Progenitor cell of endocrine pancreas (in vitro differentiated cells): ENCODE data around the gene TRAF2. TPM values are rescaled to one million over a fixed set of nuclear protein-coding genes. Genes with fewer than 3 reads are reported as not detected.

ENCODE experiments used
- DNase-seq: peaks from one replicate; pipeline ENCODE4 v3.0.0; 2021; ENCODE audit warnings: low spot score; ENCODE audit not compliant: unreplicated experiment
- H3K27ac Mint-ChIP-seq: 2 replicates; pipeline ENCODE4 v1.8.0; 2021; ENCODE audit warnings: mild to moderate bottlenecking, moderate library complexity, mixed read lengths
- H3K27me3 Mint-ChIP-seq: 2 replicates; pipeline ENCODE4 v1.8.0; 2021; ENCODE audit warnings: mixed read lengths
- H3K36me3 Mint-ChIP-seq: 2 replicates; pipeline ENCODE4 v1.8.0; 2022; ENCODE audit warnings: mixed read lengths; ENCODE audit not compliant: insufficient read depth
- H3K4me1 Mint-ChIP-seq: 2 replicates; pipeline ENCODE4 v1.8.0; 2021; ENCODE audit warnings: low read depth, mixed read lengths
- H3K4me3 Mint-ChIP-seq: 2 replicates; pipeline ENCODE4 v1.8.0; 2021; ENCODE audit warnings: low read depth, mild to moderate bottlenecking, moderate library complexity, mixed read lengths
- H3K9me3 Mint-ChIP-seq: 2 replicates; pipeline ENCODE4 v1.8.0; 2021; ENCODE audit warnings: low read depth, mixed read lengths
- CTCF ChIP-seq: fragments of 200-600 bp; sonication (generic); IDR thresholded peaks from one replicate; pipeline ENCODE4 v1.5.0; 2021; ENCODE audit warnings: antibody characterized with exemption, mild to moderate bottlenecking; ENCODE audit not compliant: unreplicated experiment
- total RNA-seq: library from RNA; stranded (reverse); gene quantifications from 2 replicates; pipeline ENCODE4 v1.2.1, GENCODE V29; 2021

Gene TRAF2
- total RNA-seq, 1 donor from 2014 or later = 23.4 TPM

GRCh38 chr9:136958473-136958872 is 72.2 kb downstream of the TRAF2 start:
- Mint-ChIP-seq H3K9me3 (peaks cover 7% of the 10 kb centered on the region), H3K27me3 (no peaks in the 10 kb centered on the region), H3K4me3 (no peak overlapping the region), H3K4me1 (no peaks in the 10 kb centered on the region), H3K36me3 (no peaks in the 10 kb centered on the region), H3K27ac (no peak overlapping the region)
- DNase-seq = no peak
- no peak for TF ChIP-seq CTCF

DNA sequence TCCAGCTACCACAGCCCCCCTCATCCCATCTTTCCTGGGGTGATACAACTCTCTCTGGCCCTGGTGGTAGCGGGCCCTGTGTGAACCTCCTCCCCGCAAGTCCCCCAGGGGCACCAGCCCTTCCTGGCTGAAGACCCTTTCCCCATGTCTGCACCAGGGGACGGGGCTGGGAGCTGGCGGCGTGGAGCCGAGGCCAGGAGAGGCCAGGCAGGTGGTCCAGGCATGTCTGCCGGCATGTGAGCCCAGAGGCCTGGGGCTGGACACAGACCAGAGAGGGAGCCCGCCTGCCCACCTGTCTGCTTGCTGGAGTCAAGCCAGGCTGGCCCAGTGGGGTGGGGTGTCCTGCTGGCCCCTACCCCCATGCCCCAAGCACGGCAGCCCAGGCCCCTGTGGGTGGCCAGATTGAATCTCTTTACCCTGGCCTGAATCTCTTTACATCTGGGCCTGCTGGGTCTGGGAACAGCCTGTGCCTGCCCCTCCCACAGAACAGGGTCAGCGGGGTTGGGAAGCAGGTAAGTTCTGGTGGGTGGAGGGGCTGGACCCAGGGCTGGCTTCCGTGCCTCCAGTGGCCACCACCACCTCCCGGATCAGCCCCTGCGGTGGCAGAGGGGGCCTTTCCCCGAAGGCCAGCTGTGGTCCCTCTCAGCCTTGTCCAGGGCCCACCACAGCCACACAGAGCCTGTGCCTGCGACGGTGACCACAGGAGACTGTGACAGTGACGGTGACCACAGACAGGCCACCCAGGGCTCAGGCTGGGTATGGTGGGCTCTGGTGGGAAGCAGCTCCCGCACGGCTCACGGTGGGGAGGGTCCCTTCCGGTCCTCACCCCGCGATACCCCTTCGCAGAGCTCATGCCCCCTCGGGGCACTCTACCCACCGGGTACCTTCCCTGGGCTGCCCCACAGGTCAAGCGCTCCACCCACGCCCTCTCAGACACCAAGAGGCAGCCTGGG is 72.9 kb downstream of the TRAF2 start:
- DNase-seq = no peak
- Mint-ChIP-seq H3K27me3 (no peaks in the 10 kb centered on the region), H3K36me3 (no peaks in the 10 kb centered on the region), H3K4me3 (no peak overlapping the region), H3K27ac (no peak overlapping the region), H3K4me1 (no peaks in the 10 kb centered on the region), H3K9me3 (peaks cover 7% of the 10 kb centered on the region)
- no peak for TF ChIP-seq CTCF

DNA sequence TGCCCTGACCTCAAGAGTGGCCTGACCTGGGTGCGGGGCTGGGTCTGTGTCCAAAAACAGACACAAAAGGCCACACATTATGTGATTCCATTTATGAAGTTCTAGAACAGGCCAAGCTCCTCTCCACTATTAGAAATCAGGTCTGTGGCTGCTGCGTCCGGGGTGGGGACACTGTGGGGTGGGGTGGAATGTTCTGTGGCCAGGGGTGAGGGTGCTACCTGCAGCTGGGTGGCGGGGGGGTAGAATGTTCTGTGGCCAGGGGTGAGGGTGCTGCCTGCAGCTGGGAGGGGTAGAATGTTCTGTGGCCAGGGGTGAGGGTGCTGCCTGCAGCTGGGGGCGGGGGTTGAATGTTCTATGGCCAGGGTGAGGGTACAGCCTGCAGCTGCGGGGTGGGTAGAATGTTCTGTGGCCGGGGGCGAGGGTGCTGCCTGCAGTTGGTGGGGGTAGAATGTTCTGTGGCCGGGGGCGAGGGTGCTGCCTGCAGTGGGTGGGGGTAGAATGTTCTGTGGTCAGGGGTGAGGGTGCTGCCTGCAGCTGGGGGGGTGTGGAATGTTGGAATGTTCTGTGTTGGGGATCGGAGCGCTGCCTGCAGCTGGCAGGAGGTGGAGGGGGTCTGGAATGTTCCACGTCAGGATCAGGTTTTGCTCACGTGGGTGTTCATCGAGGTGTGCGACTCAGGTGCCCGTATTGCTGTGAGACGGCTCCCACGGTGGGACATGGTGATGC is 74.1 kb downstream of the TRAF2 start:
- no peak overlapping the region for H3K4me3 Mint-ChIP-seq
- TF ChIP-seq CTCF = no peak

DNA sequence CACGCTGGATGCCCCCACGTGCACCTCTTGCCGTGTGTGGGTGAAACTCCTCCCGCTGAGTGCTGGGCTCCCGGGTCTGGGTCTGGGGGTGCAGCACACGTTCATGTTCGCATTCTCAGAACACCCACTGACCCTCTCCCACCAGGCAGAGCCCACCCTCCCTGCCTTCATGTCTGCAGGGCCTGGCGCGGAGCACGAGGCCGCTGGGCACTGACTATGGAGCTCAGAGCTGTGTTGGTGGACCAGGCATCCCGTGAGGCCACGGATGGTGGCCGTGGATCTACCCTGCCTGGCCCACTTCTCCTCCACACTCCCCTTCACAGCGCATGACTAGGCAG is 74.6 kb downstream of the TRAF2 start:
- no peak for TF ChIP-seq CTCF
- Mint-ChIP-seq H3K27me3 (peaks cover 6% of the 10 kb centered on the region), H3K27ac (no peak overlapping the region), H3K4me3 (no peak overlapping the region), H3K36me3 (no peaks in the 10 kb centered on the region), H3K9me3 (peaks cover 7% of the 10 kb centered on the region), H3K4me1 (peaks cover 1% of the 10 kb centered on the region)
- no peak for DNase-seq

More for the DNA sequence above, 74.1 kb downstream of the TRAF2 start:
- no peak for DNase-seq
- Mint-ChIP-seq H3K27me3 (peaks cover 3% of the 10 kb centered on the region), H3K4me1 (no peaks in the 10 kb centered on the region), H3K36me3 (no peaks in the 10 kb centered on the region), H3K9me3 (peaks cover 7% of the 10 kb centered on the region), H3K27ac (no peak overlapping the region)

GRCh38 chr9:136961279-136962065 is 75.2 kb downstream of the TRAF2 start:
- Mint-ChIP-seq H3K27ac (no peak overlapping the region), H3K4me3 (no peak overlapping the region), H3K9me3 (peaks cover 3% of the 10 kb centered on the region), H3K4me1 (peaks cover 3% of the 10 kb centered on the region), H3K27me3 (peaks cover 12% of the 10 kb centered on the region), H3K36me3 (no peaks in the 10 kb centered on the region)
- DNase-seq = no peak
- no peak for TF ChIP-seq CTCF
